ENCODE results near the gene TGFBR3. TPM values are rescaled to one million over a fixed set of nuclear protein-coding genes. Genes with fewer than 3 reads are reported as not detected.

Gene TGFBR3
- total and polyA plus RNA-seq, 9 of the 15 experiments (the other 6 are each of a cell fraction or from before 2014, with no cell fraction given) = 3.6 to 32.4 (median 15.6) TPM

DNA sequence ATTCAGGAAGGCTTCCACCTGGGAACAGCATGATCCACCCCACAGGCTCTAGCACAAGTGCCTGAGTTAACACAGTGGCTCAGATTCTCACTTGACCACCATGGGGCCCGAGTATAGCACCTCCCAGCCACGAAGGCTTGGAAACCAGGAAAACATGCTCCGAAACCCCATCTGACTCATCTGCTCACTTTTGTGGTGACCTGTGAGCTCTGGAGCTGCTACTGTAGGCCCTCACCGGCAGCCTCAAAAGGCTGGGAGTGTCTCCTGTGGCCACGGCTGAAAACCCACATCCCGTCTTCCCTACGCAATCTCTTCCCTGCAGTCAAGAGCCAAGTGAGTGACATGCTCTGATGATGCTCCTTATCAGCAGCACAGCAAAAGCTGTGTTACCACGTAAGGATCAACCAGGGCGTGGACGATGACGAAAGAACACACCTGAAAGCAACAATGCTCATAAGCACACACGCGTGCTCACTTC, 81.4 kb downstream of the TGFBR3 start (continued):
- TF ChIP-seq, protein P1, sequence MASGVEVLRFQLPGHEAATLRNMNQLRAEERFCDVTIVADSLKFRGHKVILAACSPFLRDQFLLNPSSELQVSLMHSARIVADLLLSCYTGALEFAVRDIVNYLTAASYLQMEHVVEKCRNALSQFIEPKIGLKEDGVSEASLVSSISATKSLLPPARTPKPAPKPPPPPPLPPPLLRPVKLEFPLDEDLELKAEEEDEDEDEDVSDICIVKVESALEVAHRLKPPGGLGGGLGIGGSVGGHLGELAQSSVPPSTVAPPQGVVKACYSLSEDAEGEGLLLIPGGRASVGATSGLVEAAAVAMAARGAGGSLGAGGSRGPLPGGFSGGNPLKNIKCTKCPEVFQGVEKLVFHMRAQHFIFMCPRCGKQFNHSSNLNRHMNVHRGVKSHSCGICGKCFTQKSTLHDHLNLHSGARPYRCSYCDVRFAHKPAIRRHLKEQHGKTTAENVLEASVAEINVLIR (CRISPR knock-in tag; IDR thresholded peaks at IDR 0.05) = peak; percentile 78
- TF ChIP-seq PTBP1 (IDR thresholded peaks at IDR 0.05; ENCODE audit: low read depth, low read length) (no peak), ELF4 (CRISPR knock-in tag; IDR thresholded peaks at IDR 0.05) (no peak), ZNF57 (CRISPR knock-in tag; IDR thresholded peaks at IDR 0.05) (no peak), GATA2 (CRISPR knock-in tag; IDR thresholded peaks at IDR 0.05) (peak; percentile 95), CREM (IDR thresholded peaks at IDR 0.05; ENCODE audit: low read depth) (peak; percentile 99), ZNF780A (CRISPR knock-in tag; IDR thresholded peaks at IDR 0.05) (no peak), TRIM28 (IDR thresholded peaks at IDR 0.05) (0 out of 2 replicates have a peak, but pooled peaks have one; percentile 25), ARID1B (IDR thresholded peaks at IDR 0.05) (peak; percentile 96), PML (IDR thresholded peaks at IDR 0.05; ENCODE audit: low read length) (peak; percentile 91), ZZZ3 (IDR thresholded peaks at IDR 0.05) (no peak), SOX6 (IDR thresholded peaks at IDR 0.05) (peak; percentile 93), MTA3 (IDR thresholded peaks at IDR 0.05; ENCODE audit: borderline replicate concordance) (peak; percentile 95), FOXK2 (conservative IDR thresholded peaks at IDR 0.05 in 1 of 2, IDR thresholded peaks at IDR 0.05 in 1 of 2; ENCODE audit: low read depth in 2 of 2) (peak in 1 of 2 experiments; percentile 42; a peak in 2 of 4 replicates), TAF9B (IDR thresholded peaks at IDR 0.05; ENCODE audit: partially characterized antibody) (peak; percentile 55), SRSF7 (optimal IDR thresholded peaks at IDR 0.05; ENCODE audit: low read depth, low read length) (no peak), ZNF79 (CRISPR knock-in tag; IDR thresholded peaks at IDR 0.05; ENCODE audit: low read depth) (no peak), TRIM24 (IDR thresholded peaks at IDR 0.05) (peak; percentile 74 to 88)
- TF ChIP-seq, protein P2, sequence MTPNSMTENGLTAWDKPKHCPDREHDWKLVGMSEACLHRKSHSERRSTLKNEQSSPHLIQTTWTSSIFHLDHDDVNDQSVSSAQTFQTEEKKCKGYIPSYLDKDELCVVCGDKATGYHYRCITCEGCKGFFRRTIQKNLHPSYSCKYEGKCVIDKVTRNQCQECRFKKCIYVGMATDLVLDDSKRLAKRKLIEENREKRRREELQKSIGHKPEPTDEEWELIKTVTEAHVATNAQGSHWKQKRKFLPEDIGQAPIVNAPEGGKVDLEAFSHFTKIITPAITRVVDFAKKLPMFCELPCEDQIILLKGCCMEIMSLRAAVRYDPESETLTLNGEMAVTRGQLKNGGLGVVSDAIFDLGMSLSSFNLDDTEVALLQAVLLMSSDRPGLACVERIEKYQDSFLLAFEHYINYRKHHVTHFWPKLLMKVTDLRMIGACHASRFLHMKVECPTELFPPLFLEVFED (CRISPR knock-in tag; conservative IDR thresholded peaks at IDR 0.05) = 0 out of 2 replicates have a peak, but pooled peaks have one; percentile 16
- TF ChIP-seq, protein P3, sequence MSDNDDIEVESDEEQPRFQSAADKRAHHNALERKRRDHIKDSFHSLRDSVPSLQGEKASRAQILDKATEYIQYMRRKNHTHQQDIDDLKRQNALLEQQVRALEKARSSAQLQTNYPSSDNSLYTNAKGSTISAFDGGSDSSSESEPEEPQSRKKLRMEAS (CRISPR knock-in tag; IDR thresholded peaks at IDR 0.05) = peak; percentile 88
- TF ChIP-seq, protein P4, sequence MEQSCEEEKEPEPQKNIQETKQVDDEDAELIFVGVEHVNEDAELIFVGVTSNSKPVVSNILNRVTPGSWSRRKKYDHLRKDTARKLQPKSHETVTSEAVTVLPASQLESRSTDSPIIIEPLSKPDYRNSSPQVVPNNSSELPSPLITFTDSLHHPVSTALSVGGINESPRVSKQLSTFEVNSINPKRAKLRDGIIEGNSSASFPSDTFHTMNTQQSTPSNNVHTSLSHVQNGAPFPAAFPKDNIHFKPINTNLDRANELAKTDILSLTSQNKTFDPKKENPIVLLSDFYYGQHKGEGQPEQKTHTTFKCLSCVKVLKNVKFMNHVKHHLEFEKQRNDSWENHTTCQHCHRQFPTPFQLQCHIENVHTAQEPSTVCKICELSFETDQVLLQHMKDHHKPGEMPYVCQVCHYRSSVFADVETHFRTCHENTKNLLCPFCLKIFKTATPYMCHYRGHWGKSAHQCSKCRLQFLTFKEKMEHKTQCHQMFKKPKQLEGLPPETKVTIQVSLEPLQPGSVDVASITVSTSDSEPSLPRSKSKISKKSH (CRISPR knock-in tag; IDR thresholded peaks at IDR 0.05) = no peak
- TF ChIP-seq, protein P5, sequence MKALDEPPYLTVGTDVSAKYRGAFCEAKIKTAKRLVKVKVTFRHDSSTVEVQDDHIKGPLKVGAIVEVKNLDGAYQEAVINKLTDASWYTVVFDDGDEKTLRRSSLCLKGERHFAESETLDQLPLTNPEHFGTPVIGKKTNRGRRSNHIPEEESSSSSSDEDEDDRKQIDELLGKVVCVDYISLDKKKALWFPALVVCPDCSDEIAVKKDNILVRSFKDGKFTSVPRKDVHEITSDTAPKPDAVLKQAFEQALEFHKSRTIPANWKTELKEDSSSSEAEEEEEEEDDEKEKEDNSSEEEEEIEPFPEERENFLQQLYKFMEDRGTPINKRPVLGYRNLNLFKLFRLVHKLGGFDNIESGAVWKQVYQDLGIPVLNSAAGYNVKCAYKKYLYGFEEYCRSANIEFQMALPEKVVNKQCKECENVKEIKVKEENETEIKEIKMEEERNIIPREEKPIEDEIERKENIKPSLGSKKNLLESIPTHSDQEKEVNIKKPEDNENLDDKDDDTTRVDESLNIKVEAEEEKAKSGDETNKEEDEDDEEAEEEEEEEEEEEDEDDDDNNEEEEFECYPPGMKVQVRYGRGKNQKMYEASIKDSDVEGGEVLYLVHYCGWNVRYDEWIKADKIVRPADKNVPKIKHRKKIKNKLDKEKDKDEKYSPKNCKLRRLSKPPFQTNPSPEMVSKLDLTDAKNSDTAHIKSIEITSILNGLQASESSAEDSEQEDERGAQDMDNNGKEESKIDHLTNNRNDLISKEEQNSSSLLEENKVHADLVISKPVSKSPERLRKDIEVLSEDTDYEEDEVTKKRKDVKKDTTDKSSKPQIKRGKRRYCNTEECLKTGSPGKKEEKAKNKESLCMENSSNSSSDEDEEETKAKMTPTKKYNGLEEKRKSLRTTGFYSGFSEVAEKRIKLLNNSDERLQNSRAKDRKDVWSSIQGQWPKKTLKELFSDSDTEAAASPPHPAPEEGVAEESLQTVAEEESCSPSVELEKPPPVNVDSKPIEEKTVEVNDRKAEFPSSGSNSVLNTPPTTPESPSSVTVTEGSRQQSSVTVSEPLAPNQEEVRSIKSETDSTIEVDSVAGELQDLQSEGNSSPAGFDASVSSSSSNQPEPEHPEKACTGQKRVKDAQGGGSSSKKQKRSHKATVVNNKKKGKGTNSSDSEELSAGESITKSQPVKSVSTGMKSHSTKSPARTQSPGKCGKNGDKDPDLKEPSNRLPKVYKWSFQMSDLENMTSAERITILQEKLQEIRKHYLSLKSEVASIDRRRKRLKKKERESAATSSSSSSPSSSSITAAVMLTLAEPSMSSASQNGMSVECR (CRISPR knock-in tag; IDR thresholded peaks at IDR 0.05) = peak; percentile 67; the same call in 1 of the 2 replicates
